Measurements from ENCODE around the gene AOPEP. TPM values are rescaled to one million over a fixed set of nuclear protein-coding genes. Genes with fewer than 3 reads are reported as not detected.
"Not testable (repeated sequence)": the region's sequence is repeated elsewhere in the genome, so short reads cannot be mapped to it uniquely, and the experiment has no call there.

Gene AOPEP
- total and polyA plus RNA-seq, 2 of the 13 experiments (the other 11 are each of a cell fraction or from before 2014, with no cell fraction given) = 22.2 to 41.6 TPM

DNA sequence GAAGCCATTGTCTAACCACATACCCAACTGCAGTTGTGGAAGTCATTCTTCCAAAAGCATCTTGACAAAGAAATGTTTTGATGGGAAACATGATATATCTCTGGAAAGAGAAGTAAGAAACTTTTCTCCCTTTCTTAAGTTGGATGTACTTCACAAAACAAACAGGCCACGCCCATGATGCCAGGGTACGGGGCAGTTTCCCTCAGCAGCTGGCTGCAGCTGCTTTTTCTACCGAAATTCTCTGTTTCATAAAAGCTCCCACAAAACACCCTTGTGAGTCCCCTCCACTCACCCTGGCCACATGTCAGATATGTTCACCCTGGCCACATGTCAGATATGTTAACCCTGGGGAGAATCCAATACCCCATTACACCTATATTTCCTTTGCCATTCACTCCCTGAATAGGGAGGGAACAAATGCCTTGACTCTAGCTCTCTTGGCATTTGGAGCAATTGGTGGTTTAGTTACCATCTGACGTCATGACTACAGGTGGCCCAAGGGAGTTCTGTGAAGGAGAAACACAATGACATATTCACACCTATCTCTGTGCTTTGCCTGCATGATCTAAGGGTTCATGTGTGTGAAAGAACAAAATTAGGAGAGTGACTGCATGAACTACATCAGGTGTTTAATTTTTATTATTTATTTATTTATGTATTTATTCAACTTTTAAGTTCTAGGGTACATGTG is 103.0 kb downstream of the AOPEP start:
- ChIA-PET POLR2A (interaction anchor here (1.1 to 2.4 kb wide), 2 partner anchors 24 to 241 kb away, joined by 3 to 6 read pairs; no protein-coding TSS in a partner anchor), CTCF (ENCODE audit: low intra/inter-chr PET ratio, low total read pairs) (no interaction called here)
- H3K9me3 ChIP-seq (ENCODE audit: low read length) = no peaks in the 10 kb centered on the region
- H2AFZ ChIP-seq (ENCODE audit: low read length) = no peak overlapping the region
- no peaks in the 10 kb centered on the region for H3K79me2 ChIP-seq (ENCODE audit: insufficient read depth, low read length)
- no peak overlapping the region for H3K4me3 ChIP-seq (replicated peaks in 1 of 3; ENCODE audit: insufficient read depth in 1 of 3, low read depth in 2 of 3, low read length in 3 of 3)
- TF ChIP-seq CHCHD3 (CRISPR knock-in tag; IDR thresholded peaks at IDR 0.05) = no peak
- H3K27me3 ChIP-seq (ENCODE audit: control insufficient read depth in 1 of 2, insufficient read depth in 2 of 2, low read length in 2 of 2) = no peaks in the 10 kb centered on the region
- intact Hi-C loops (cut with micrococcal nuclease; ENCODE audit: unreplicated experiment) (loop anchor here (10.0 kb wide), 1 partner anchor 55 kb away; no protein-coding TSS in a partner anchor), in situ Hi-C loops (cut with HindIII; ENCODE audit: extremely low pct_ligation_motif_present, low pct_unique_long_range_greater_than_20kb) (no loop called here)
- H3K27ac ChIP-seq (ENCODE audit: extremely low read length, insufficient read depth, low read length) = no peak overlapping the region
- WGBS (ENCODE audit: low lambda C conversion rate) = 98% methylated on average over 4 of the region's 4 CpGs
- H3K4me1 ChIP-seq (ENCODE audit: insufficient read depth, low read length) = peaks cover 44% of the 10 kb centered on the region
- ATAC-seq (no peak), DNase-seq (ENCODE audit: low spot score) (no peak), FAIRE-seq (no peak)
- no peak overlapping the region for H3K9ac ChIP-seq (ENCODE audit: insufficient read depth, low read depth, low read length)
- no peak overlapping the region for H3K4me2 ChIP-seq (ENCODE audit: low read depth, low read length)
- no peaks in the 10 kb centered on the region; a peak in 1 of 5 replicates for H3K36me3 ChIP-seq (replicated peaks in 1 of 2; ENCODE audit: control insufficient read depth in 1 of 2, insufficient read depth in 2 of 2, low read length in 2 of 2)
- H4K20me1 ChIP-seq (ENCODE audit: insufficient read depth, low read length) = no peaks in the 10 kb centered on the region
- no TSS peak for BruUV-seq (replicated peaks)

GRCh38 chr9:94830071-94830604 is 103.6 kb downstream of the AOPEP start:
- H3K27ac ChIP-seq (ENCODE audit: extremely low read length, insufficient read depth, low read length); H3K27me3 ChIP-seq (ENCODE audit: control insufficient read depth in 1 of 2, insufficient read depth in 2 of 2, low read length in 2 of 2); BruUV-seq (replicated peaks); CTCF ChIA-PET (ENCODE audit: low intra/inter-chr PET ratio, low total read pairs); in situ Hi-C loops (cut with HindIII; ENCODE audit: extremely low pct_ligation_motif_present, low pct_unique_long_range_greater_than_20kb); H3K36me3 ChIP-seq (replicated peaks in 1 of 2; ENCODE audit: control insufficient read depth in 1 of 2, insufficient read depth in 2 of 2, low read length in 2 of 2); ATAC-seq; H3K9me3 ChIP-seq (ENCODE audit: low read length); H2AFZ ChIP-seq (ENCODE audit: low read length); H3K9ac ChIP-seq (ENCODE audit: insufficient read depth, low read depth, low read length); FAIRE-seq; intact Hi-C loops (cut with micrococcal nuclease; ENCODE audit: unreplicated experiment); H3K4me2 ChIP-seq (ENCODE audit: low read depth, low read length); DNase-seq (ENCODE audit: low spot score); H3K79me2 ChIP-seq (ENCODE audit: insufficient read depth, low read length); H3K4me3 ChIP-seq (replicated peaks in 1 of 3; ENCODE audit: insufficient read depth in 1 of 3, low read depth in 2 of 3, low read length in 3 of 3); H4K20me1 ChIP-seq (ENCODE audit: insufficient read depth, low read length): not testable (repeated sequence)
- peaks cover 49% of the 10 kb centered on the region for H3K4me1 ChIP-seq (ENCODE audit: insufficient read depth, low read length)
- 67% methylated on average over 3 of the region's 3 CpGs for WGBS (ENCODE audit: low lambda C conversion rate)
- POLR2A ChIA-PET = interaction anchor here (2.4 kb wide), 1 partner anchor 23 kb away, joined by 6 read pairs; no protein-coding TSS in a partner anchor
